ENCODE results near the gene PELI3. TPM values are rescaled to one million over a fixed set of nuclear protein-coding genes. Genes with fewer than 3 reads are reported as not detected.

PELI3 gene
- polyA plus RNA-seq, 1 donor from 2014 or later: 13.3 TPM

DNA sequence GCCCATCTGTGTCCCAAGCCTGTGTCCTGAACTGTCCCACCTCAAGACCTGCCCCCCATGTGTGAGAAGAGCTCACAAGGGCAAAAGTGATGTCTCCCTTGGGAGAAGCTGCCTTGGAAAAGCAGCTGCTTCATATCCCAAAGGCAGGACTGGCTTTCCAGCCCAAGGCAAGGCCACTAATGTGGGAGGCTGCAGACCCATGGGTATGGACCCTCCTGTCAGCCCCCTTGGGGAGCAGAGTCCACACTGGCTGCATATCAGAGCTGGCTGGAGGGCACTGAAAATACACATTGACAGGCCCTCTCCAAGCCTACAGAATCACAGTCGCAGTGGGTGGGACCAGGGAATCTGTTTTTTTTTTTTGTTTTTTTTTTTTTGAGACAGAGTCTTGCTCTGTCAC, 2.7 kb downstream of the PELI3 start:
- Histone ChIP-seq H2AFZ (ENCODE audit: low read depth, low read length) (no peak overlapping the region), H3K27me3 (ENCODE audit: insufficient read depth, low read depth, low read length) (no peaks in the 10 kb centered on the region), H3K36me3 (ENCODE audit: insufficient read depth, low read length) (no peaks in the 10 kb centered on the region), H3K27ac (ENCODE audit: low read length) (no peak overlapping the region), H3F3A (ENCODE audit: insufficient read depth, low read length, poor library complexity, severe bottlenecking) (no peaks in the 10 kb centered on the region), H4K20me1 (ENCODE audit: insufficient read depth) (no peaks in the 10 kb centered on the region), H3K4me3 (ENCODE audit: low read length) (no peak overlapping the region), H3K4me2 (ENCODE audit: low read length) (no peak overlapping the region), H3K9me2 (ENCODE audit: insufficient read depth, low read length) (no peaks in the 10 kb centered on the region), H3K9me3 (ENCODE audit: low read length) (no peaks in the 10 kb centered on the region), H3K9ac (ENCODE audit: low read length) (no peak overlapping the region), H3K79me2 (replicated peaks; ENCODE audit: insufficient read depth, low read length) (no peaks in the 10 kb centered on the region)
- no peak for TF ChIP-seq MXI1 (conservative IDR thresholded peaks at IDR 0.05; ENCODE audit: poor library complexity, severe bottlenecking)
- TF ChIP-seq SMC3 (conservative IDR thresholded peaks at IDR 0.05; ENCODE audit: poor library complexity): no peak
- TF ChIP-seq EZH2 (IDR thresholded peaks at IDR 0.05; ENCODE audit: borderline replicate concordance, insufficient read depth, low read length, poor library complexity, severe bottlenecking): no peak
- TF ChIP-seq, protein P1, sequence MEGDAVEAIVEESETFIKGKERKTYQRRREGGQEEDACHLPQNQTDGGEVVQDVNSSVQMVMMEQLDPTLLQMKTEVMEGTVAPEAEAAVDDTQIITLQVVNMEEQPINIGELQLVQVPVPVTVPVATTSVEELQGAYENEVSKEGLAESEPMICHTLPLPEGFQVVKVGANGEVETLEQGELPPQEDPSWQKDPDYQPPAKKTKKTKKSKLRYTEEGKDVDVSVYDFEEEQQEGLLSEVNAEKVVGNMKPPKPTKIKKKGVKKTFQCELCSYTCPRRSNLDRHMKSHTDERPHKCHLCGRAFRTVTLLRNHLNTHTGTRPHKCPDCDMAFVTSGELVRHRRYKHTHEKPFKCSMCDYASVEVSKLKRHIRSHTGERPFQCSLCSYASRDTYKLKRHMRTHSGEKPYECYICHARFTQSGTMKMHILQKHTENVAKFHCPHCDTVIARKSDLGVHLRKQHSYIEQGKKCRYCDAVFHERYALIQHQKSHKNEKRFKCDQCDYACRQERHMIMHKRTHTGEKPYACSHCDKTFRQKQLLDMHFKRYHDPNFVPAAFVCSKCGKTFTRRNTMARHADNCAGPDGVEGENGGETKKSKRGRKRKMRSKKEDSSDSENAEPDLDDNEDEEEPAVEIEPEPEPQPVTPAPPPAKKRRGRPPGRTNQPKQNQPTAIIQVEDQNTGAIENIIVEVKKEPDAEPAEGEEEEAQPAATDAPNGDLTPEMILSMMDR (IDR thresholded peaks at IDR 0.05; ENCODE audit: poor library complexity, severe bottlenecking): no peak
- no peak for TF ChIP-seq POLR2AphosphoS5 (IDR thresholded peaks at IDR 0.05)
- TF ChIP-seq, protein P2, sequence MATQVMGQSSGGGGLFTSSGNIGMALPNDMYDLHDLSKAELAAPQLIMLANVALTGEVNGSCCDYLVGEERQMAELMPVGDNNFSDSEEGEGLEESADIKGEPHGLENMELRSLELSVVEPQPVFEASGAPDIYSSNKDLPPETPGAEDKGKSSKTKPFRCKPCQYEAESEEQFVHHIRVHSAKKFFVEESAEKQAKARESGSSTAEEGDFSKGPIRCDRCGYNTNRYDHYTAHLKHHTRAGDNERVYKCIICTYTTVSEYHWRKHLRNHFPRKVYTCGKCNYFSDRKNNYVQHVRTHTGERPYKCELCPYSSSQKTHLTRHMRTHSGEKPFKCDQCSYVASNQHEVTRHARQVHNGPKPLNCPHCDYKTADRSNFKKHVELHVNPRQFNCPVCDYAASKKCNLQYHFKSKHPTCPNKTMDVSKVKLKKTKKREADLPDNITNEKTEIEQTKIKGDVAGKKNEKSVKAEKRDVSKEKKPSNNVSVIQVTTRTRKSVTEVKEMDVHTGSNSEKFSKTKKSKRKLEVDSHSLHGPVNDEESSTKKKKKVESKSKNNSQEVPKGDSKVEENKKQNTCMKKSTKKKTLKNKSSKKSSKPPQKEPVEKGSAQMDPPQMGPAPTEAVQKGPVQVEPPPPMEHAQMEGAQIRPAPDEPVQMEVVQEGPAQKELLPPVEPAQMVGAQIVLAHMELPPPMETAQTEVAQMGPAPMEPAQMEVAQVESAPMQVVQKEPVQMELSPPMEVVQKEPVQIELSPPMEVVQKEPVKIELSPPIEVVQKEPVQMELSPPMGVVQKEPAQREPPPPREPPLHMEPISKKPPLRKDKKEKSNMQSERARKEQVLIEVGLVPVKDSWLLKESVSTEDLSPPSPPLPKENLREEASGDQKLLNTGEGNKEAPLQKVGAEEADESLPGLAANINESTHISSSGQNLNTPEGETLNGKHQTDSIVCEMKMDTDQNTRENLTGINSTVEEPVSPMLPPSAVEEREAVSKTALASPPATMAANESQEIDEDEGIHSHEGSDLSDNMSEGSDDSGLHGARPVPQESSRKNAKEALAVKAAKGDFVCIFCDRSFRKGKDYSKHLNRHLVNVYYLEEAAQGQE (IDR thresholded peaks at IDR 0.05; ENCODE audit: borderline replicate concordance): no peak
- TF ChIP-seq EP300 (conservative IDR thresholded peaks at IDR 0.05; ENCODE audit: poor library complexity, severe bottlenecking): no peak
- TF ChIP-seq RAD21 (conservative IDR thresholded peaks at IDR 0.05): no peak
- TF ChIP-seq TAF1 (IDR thresholded peaks at IDR 0.05; ENCODE audit: low read depth): no peak

DNA sequence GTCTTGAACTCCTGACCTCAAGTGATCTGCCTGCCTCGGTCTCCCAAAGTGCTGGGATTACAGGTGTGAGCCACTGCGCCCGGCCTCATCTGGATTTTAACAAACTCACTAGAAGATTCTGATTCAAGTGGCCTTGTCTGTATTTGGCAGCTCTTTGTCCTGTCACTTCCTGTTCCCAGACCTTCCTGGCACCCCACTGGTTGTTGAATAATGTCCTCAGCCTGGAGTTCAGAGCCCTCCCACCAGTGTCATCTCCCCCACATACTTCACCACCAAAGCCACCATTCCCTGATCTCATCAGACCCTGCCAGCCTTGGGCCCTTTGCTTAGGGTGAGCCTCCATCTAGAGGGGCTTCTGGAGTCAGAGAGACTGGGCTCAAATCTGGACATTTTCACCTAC, 3.3 kb downstream of the PELI3 start:
- TF ChIP-seq, protein P1 (IDR thresholded peaks at IDR 0.05; ENCODE audit: poor library complexity, severe bottlenecking): no peak
- TF ChIP-seq SMC3 (conservative IDR thresholded peaks at IDR 0.05; ENCODE audit: poor library complexity) (no peak), EZH2 (IDR thresholded peaks at IDR 0.05; ENCODE audit: borderline replicate concordance, insufficient read depth, low read length, poor library complexity, severe bottlenecking) (no peak), TAF1 (IDR thresholded peaks at IDR 0.05; ENCODE audit: low read depth) (no peak), POLR2AphosphoS5 (IDR thresholded peaks at IDR 0.05) (no peak), EP300 (conservative IDR thresholded peaks at IDR 0.05; ENCODE audit: poor library complexity, severe bottlenecking) (no peak), MXI1 (conservative IDR thresholded peaks at IDR 0.05; ENCODE audit: poor library complexity, severe bottlenecking) (no peak), RAD21 (conservative IDR thresholded peaks at IDR 0.05) (no peak)
- TF ChIP-seq, protein P2 (IDR thresholded peaks at IDR 0.05; ENCODE audit: borderline replicate concordance): no peak
- H3K9ac ChIP-seq (ENCODE audit: low read length): no peak overlapping the region

More for the DNA sequence above, 3.3 kb downstream of the PELI3 start:
- no peaks in the 10 kb centered on the region for H3K9me2 ChIP-seq (ENCODE audit: insufficient read depth, low read length)
- H3K4me2 ChIP-seq (ENCODE audit: low read length): no peak overlapping the region
- H3K4me3 ChIP-seq (ENCODE audit: low read length): no peak overlapping the region
- no peak overlapping the region for H2AFZ ChIP-seq (ENCODE audit: low read depth, low read length)
- no peak overlapping the region for H3K27ac ChIP-seq (ENCODE audit: low read length)
- H3K27me3 ChIP-seq (ENCODE audit: insufficient read depth, low read depth, low read length): no peaks in the 10 kb centered on the region
- no peaks in the 10 kb centered on the region for H4K20me1 ChIP-seq (ENCODE audit: insufficient read depth)
- no peaks in the 10 kb centered on the region for H3F3A ChIP-seq (ENCODE audit: insufficient read depth, low read length, poor library complexity, severe bottlenecking)
- no peaks in the 10 kb centered on the region for H3K9me3 ChIP-seq (ENCODE audit: low read length)
- H3K36me3 ChIP-seq (ENCODE audit: insufficient read depth, low read length): no peaks in the 10 kb centered on the region
- H3K79me2 ChIP-seq (replicated peaks; ENCODE audit: insufficient read depth, low read length): no peaks in the 10 kb centered on the region
